Mesendoderm (in vitro differentiated cells): ENCODE measurements around the gene PHIP.

Source experiments
- DNase-seq: peaks from one replicate; pipeline ENCODE4 v3.0.0; 2013
- H2AK5ac ChIP-seq: 2 replicates; pipeline ENCODE4 v1.6.1; 2013; ENCODE audit warnings: low read length, inconsistent platforms
- H2BK120ac ChIP-seq: 2 replicates; pipeline ENCODE4 v1.6.1; 2013; ENCODE audit warnings: low read depth, mild to moderate bottlenecking, low read length, moderate library complexity, mixed read lengths
- H2BK15ac ChIP-seq: replicated peaks from 2 replicates; pipeline ENCODE4 v1.6.1; 2013; ENCODE audit warnings: low read depth, mild to moderate bottlenecking, moderate library complexity
- H2BK5ac ChIP-seq: 2 replicates; pipeline ENCODE4 v1.6.1; 2013; ENCODE audit warnings: low read length, inconsistent platforms
- H3K18ac ChIP-seq: 2 replicates; pipeline ENCODE4 v1.6.1; 2013; ENCODE audit warnings: mild to moderate bottlenecking, low read length, mixed read lengths
- H3K23ac ChIP-seq: one replicate; pipeline ENCODE4 v1.6.1; 2013; ENCODE audit warnings: low read length
- H3K27ac ChIP-seq: 2 replicates; pipeline ENCODE4 v1.5.1; 2013; ENCODE audit warnings: low read depth, mild to moderate bottlenecking, inconsistent platforms, low read length, moderate library complexity
- H3K27me3 ChIP-seq: 2 replicates; pipeline ENCODE4 v1.6.1; 2013; ENCODE audit warnings: low read length, control low read depth, mild to moderate bottlenecking, inconsistent platforms; ENCODE audit not compliant: insufficient read depth, poor library complexity
- H3K36me3 ChIP-seq: 2 replicates; pipeline ENCODE4 v1.6.1; 2013; ENCODE audit warnings: low read length, inconsistent platforms; ENCODE audit not compliant: control insufficient read depth, insufficient read depth
- H3K4ac ChIP-seq: one replicate; pipeline ENCODE4 v1.6.1; 2013; ENCODE audit warnings: low read depth, mild to moderate bottlenecking, low read length, moderate library complexity
- H3K4me1 ChIP-seq: 2 replicates; pipeline ENCODE4 v1.6.1; 2013; ENCODE audit warnings: low read depth, low read length, inconsistent platforms; ENCODE audit not compliant: control insufficient read depth
- H3K4me2 ChIP-seq: 2 replicates; pipeline ENCODE4 v1.6.1; 2013; ENCODE audit warnings: low read length
- H3K4me3 ChIP-seq: 2 replicates; pipeline ENCODE4 v1.5.1; 2013; ENCODE audit warnings: mild to moderate bottlenecking, low read length
- H3K56ac ChIP-seq: one replicate; pipeline ENCODE4 v1.6.1; 2013; ENCODE audit warnings: low read length
- H3K79me1 ChIP-seq: 2 replicates; pipeline ENCODE4 v1.6.1; 2013; ENCODE audit warnings: low read length, inconsistent platforms
- H3K79me2 ChIP-seq: 2 replicates; pipeline ENCODE4 v1.6.1; 2013; ENCODE audit warnings: mild to moderate bottlenecking, low read length; ENCODE audit not compliant: control insufficient read depth, insufficient read depth
- H3K9ac ChIP-seq: 2 replicates; pipeline ENCODE4 v1.6.1; 2013; ENCODE audit warnings: low read length, inconsistent platforms
- H4K5ac ChIP-seq: one replicate; pipeline ENCODE4 v1.6.1; 2013; ENCODE audit warnings: low read length
- H4K8ac ChIP-seq: one replicate; pipeline ENCODE4 v1.6.1; 2013; ENCODE audit warnings: low read depth, mild to moderate bottlenecking, control low read depth, low read length, moderate library complexity
- WGBS: extraction: QIAGEN DNeasy Blood & Tissue Kit; methylation state at CpG from one replicate; pipeline ENCODE4 v1.1.7; 2013; ENCODE audit warnings: low lambda C conversion rate, missing lambda C conversion rate; ENCODE audit not compliant: insufficient coverage; ENCODE audit errors: extremely low coverage; 5-methylcytosine and 5-hydroxymethylcytosine counted together

The PHIP gene

GRCh38 chr6:79070206-79070825 lies 7.7 kb downstream of the PHIP start:
- Histone ChIP-seq H3K79me1 (peaks cover 10% of the 10 kb centered on the region), H3K27me3 (no peaks in the 10 kb centered on the region), H3K56ac (no peak overlapping the region), H2AK5ac (no peak overlapping the region), H3K4me1 (no peaks in the 10 kb centered on the region), H2BK5ac (no peak overlapping the region), H4K5ac (no peak overlapping the region), H3K4me2 (no peak overlapping the region), H3K27ac (no peak overlapping the region), H3K23ac (no peak overlapping the region), H3K4me3 (no peak overlapping the region), H3K79me2 (peaks cover 33% of the 10 kb centered on the region), H3K36me3 (no peaks in the 10 kb centered on the region), H2BK15ac (no peak overlapping the region), H3K4ac (no peak overlapping the region), H3K9ac (no peak overlapping the region), H3K18ac (no peak overlapping the region), H2BK120ac (no peak overlapping the region), H4K8ac (no peak overlapping the region)
- no CpG with 5 or more reads among the region's 5 CpGs for WGBS
- DNase-seq: no peak

- no peak overlapping the region for H3K27ac ChIP-seq
- H3K18ac ChIP-seq: no peak overlapping the region
- H3K4me3 ChIP-seq: no peak overlapping the region
- no peak overlapping the region for H4K8ac ChIP-seq
- H3K79me2 ChIP-seq: peaks cover 40% of the 10 kb centered on the region
- no peak overlapping the region for H3K4me2 ChIP-seq
- H2BK5ac ChIP-seq: no peak overlapping the region
- H3K36me3 ChIP-seq: no peaks in the 10 kb centered on the region
- no peak overlapping the region for H2BK15ac ChIP-seq
- no peak overlapping the region for H3K23ac ChIP-seq
- no peak overlapping the region for H2AK5ac ChIP-seq
- no CpG with 5 or more reads among the region's 4 CpGs for WGBS
- H4K5ac ChIP-seq: no peak overlapping the region
- no peak for DNase-seq
- no peak overlapping the region for H3K9ac ChIP-seq
- no peaks in the 10 kb centered on the region for H3K4me1 ChIP-seq
- H3K79me1 ChIP-seq: peaks cover 14% of the 10 kb centered on the region
- H2BK120ac ChIP-seq: no peak overlapping the region
- H3K56ac ChIP-seq: no peak overlapping the region
- no peak overlapping the region for H3K4ac ChIP-seq
- no peaks in the 10 kb centered on the region for H3K27me3 ChIP-seq
Measured at GRCh38 chr6:79066828-79067227, 11.2 kb downstream of the PHIP start.

- no peak overlapping the region for H3K4ac ChIP-seq
- no peak overlapping the region for H3K18ac ChIP-seq
- H3K4me3 ChIP-seq: no peak overlapping the region
- H3K9ac ChIP-seq: no peak overlapping the region
- H3K56ac ChIP-seq: no peak overlapping the region
- no peak overlapping the region for H3K23ac ChIP-seq
- no peaks in the 10 kb centered on the region for H3K36me3 ChIP-seq
- no peak overlapping the region for H2BK120ac ChIP-seq
- peaks cover 40% of the 10 kb centered on the region for H3K79me2 ChIP-seq
- DNase-seq: no peak
- H3K27me3 ChIP-seq: no peaks in the 10 kb centered on the region
- no peak overlapping the region for H3K27ac ChIP-seq
- H2BK5ac ChIP-seq: no peak overlapping the region
- H4K8ac ChIP-seq: no peak overlapping the region
- no peak overlapping the region for H4K5ac ChIP-seq
- no peak overlapping the region for H3K4me2 ChIP-seq
- H3K4me1 ChIP-seq: no peaks in the 10 kb centered on the region
- no peak overlapping the region for H2BK15ac ChIP-seq
- peaks cover 14% of the 10 kb centered on the region for H3K79me1 ChIP-seq
- no peak overlapping the region for H2AK5ac ChIP-seq
Measured at GRCh38 chr6:79066330-79066729, 11.7 kb downstream of the PHIP start.

GRCh38 chr6:79065232-79065631 lies 12.8 kb downstream of the PHIP start:
- Histone ChIP-seq H3K23ac (no peak overlapping the region), H3K36me3 (no peaks in the 10 kb centered on the region), H3K79me2 (peaks cover 35% of the 10 kb centered on the region), H3K56ac (no peak overlapping the region), H3K9ac (no peak overlapping the region), H2AK5ac (no peak overlapping the region), H2BK15ac (no peak overlapping the region), H3K79me1 (peaks cover 9% of the 10 kb centered on the region), H2BK120ac (no peak overlapping the region), H3K4me3 (no peak overlapping the region), H3K27ac (no peak overlapping the region), H3K27me3 (no peaks in the 10 kb centered on the region), H4K5ac (no peak overlapping the region), H3K4me2 (no peak overlapping the region), H2BK5ac (no peak overlapping the region), H3K4me1 (no peaks in the 10 kb centered on the region), H4K8ac (no peak overlapping the region), H3K4ac (no peak overlapping the region), H3K18ac (no peak overlapping the region)
- WGBS: no CpG with 5 or more reads among the region's 2 CpGs
- no peak for DNase-seq

- peaks cover 34% of the 10 kb centered on the region for H3K79me2 ChIP-seq
- no peak overlapping the region for H2BK5ac ChIP-seq
- no peaks in the 10 kb centered on the region for H3K27me3 ChIP-seq
- no peak overlapping the region for H3K56ac ChIP-seq
- H3K4ac ChIP-seq: no peak overlapping the region
- H4K5ac ChIP-seq: no peak overlapping the region
- H3K9ac ChIP-seq: no peak overlapping the region
- H3K4me1 ChIP-seq: no peaks in the 10 kb centered on the region
- H3K4me3 ChIP-seq: no peak overlapping the region
- H2AK5ac ChIP-seq: no peak overlapping the region
- H3K27ac ChIP-seq: no peak overlapping the region
- no peak overlapping the region for H4K8ac ChIP-seq
- H3K79me1 ChIP-seq: peaks cover 9% of the 10 kb centered on the region
- peaks cover 2% of the 10 kb centered on the region for H3K36me3 ChIP-seq
- H2BK120ac ChIP-seq: no peak overlapping the region
- no peak overlapping the region for H3K23ac ChIP-seq
- no peak overlapping the region for H2BK15ac ChIP-seq
- no peak overlapping the region for H3K4me2 ChIP-seq
- DNase-seq: no peak
- H3K18ac ChIP-seq: no peak overlapping the region
Measured at GRCh38 chr6:79064635-79065034, 13.4 kb downstream of the PHIP start.

GRCh38 chr6:79062708-79063107 lies 15.3 kb downstream of the PHIP start:
- H3K23ac ChIP-seq: no peak overlapping the region
- H3K4me3 ChIP-seq: no peak overlapping the region
- no peak overlapping the region for H2BK120ac ChIP-seq
- H3K4me1 ChIP-seq: no peaks in the 10 kb centered on the region
- H3K36me3 ChIP-seq: peaks cover 2% of the 10 kb centered on the region
- H2BK15ac ChIP-seq: no peak overlapping the region
- H3K79me1 ChIP-seq: peaks cover 7% of the 10 kb centered on the region
- H3K4ac ChIP-seq: no peak overlapping the region
- peaks cover 29% of the 10 kb centered on the region for H3K79me2 ChIP-seq
- H2AK5ac ChIP-seq: no peak overlapping the region
- WGBS: no CpG with 5 or more reads among the region's 2 CpGs
- no peak overlapping the region for H3K56ac ChIP-seq
- H3K9ac ChIP-seq: no peak overlapping the region
- no peaks in the 10 kb centered on the region for H3K27me3 ChIP-seq
- H3K4me2 ChIP-seq: no peak overlapping the region
- no peak overlapping the region for H3K18ac ChIP-seq
- no peak overlapping the region for H2BK5ac ChIP-seq
- DNase-seq: no peak
- H3K27ac ChIP-seq: no peak overlapping the region
- no peak overlapping the region for H4K8ac ChIP-seq
- H4K5ac ChIP-seq: no peak overlapping the region
